Measurements from ENCODE around the gene TCP11L2. TPM values are rescaled to one million over a fixed set of nuclear protein-coding genes. Genes with fewer than 3 reads are reported as not detected.

The TCP11L2 gene
- total RNA-seq, 4 donors from 2014 or later = 8.0 to 47.8 (median 41.7) TPM

- H3K36me3 ChIP-seq = peaks cover 0 to 24% (median 5%) of the 10 kb centered on the region in 4 donors
- H3K27ac ChIP-seq = no peak overlapping the region
- intact Hi-C loops (cut with DNase I; ENCODE audit: low total_unique reads) (no loop called here), in situ Hi-C loops (cut with MboI; ENCODE audit: low pct_ligation_motif_present in 1 of 4, low pct_unique_long_range_greater_than_20kb in 1 of 4, low sequenced_read_pairs in 3 of 4) (no loop called here)
- no peak overlapping the region for H3K4me3 ChIP-seq
- H3K9me3 ChIP-seq = no peaks in the 10 kb centered on the region
- no peaks in the 10 kb centered on the region for H3K27me3 ChIP-seq
- no peak for DNase-seq
- H3K4me1 ChIP-seq = peaks cover 0 to 19% (median 5%) of the 10 kb centered on the region in 4 donors
- no peak for TF ChIP-seq EP300 (IDR thresholded peaks at IDR 0.05; ENCODE audit: low read depth)
Measured at GRCh38 chr12:106332536-106332935, 30.0 kb downstream of the TCP11L2 start.

GRCh38 chr12:106333010-106333409, 30.5 kb downstream of the TCP11L2 start:
- Histone ChIP-seq H3K9me3 (no peaks in the 10 kb centered on the region), H3K4me1 (peaks cover 0 to 19% (median 5%) of the 10 kb centered on the region in 4 donors), H3K27ac (no peak overlapping the region), H3K4me3 (no peak overlapping the region), H3K36me3 (peaks cover 0 to 20% (median 5%) of the 10 kb centered on the region in 4 donors), H3K27me3 (no peaks in the 10 kb centered on the region)
- 53 to 95% methylated on average over 2 of the region's 2 CpGs for WGBS, 2 donors (ENCODE audit: low coverage in 1 of 2)
- intact Hi-C loops (cut with DNase I; ENCODE audit: low total_unique reads) (no loop called here), in situ Hi-C loops (cut with MboI; ENCODE audit: low pct_ligation_motif_present in 1 of 4, low pct_unique_long_range_greater_than_20kb in 1 of 4, low sequenced_read_pairs in 3 of 4) (no loop called here)
- DNase-seq = no peak
- no peak for TF ChIP-seq POLR2A (IDR thresholded peaks at IDR 0.05)
- no peak for TF ChIP-seq CTCF (IDR thresholded peaks at IDR 0.05)
- TF ChIP-seq EP300 (IDR thresholded peaks at IDR 0.05; ENCODE audit: low read depth) = no peak
- TF ChIP-seq POLR2AphosphoS5 (IDR thresholded peaks at IDR 0.05) = no peak

- no peaks in the 10 kb centered on the region for H3K27me3 ChIP-seq
- 81 to 86% methylated on average over 2 of the region's 2 CpGs for WGBS, 2 donors (ENCODE audit: low coverage in 1 of 2)
- no peaks in the 10 kb centered on the region for H3K9me3 ChIP-seq
- peaks cover 0 to 17% (median 5%) of the 10 kb centered on the region in 4 donors for H3K36me3 ChIP-seq
- intact Hi-C loops (cut with DNase I; ENCODE audit: low total_unique reads) (no loop called here), in situ Hi-C loops (cut with MboI; ENCODE audit: low pct_ligation_motif_present in 1 of 4, low pct_unique_long_range_greater_than_20kb in 1 of 4, low sequenced_read_pairs in 3 of 4) (no loop called here)
- H3K27ac ChIP-seq = no peak overlapping the region
- H3K4me1 ChIP-seq = peaks cover 0 to 14% (median 4%) of the 10 kb centered on the region in 4 donors
- no peak for TF ChIP-seq EP300 (IDR thresholded peaks at IDR 0.05; ENCODE audit: low read depth)
- no peak for TF ChIP-seq POLR2AphosphoS5 (IDR thresholded peaks at IDR 0.05)
- no peak for TF ChIP-seq POLR2A (IDR thresholded peaks at IDR 0.05)
- TF ChIP-seq CTCF (IDR thresholded peaks at IDR 0.05) = no peak
- no peak overlapping the region for H3K4me3 ChIP-seq
- no peak for DNase-seq
Measured at GRCh38 chr12:106333756-106334155, 31.2 kb downstream of the TCP11L2 start.

- no peaks in the 10 kb centered on the region for H3K27me3 ChIP-seq
- in situ Hi-C loops (cut with MboI; ENCODE audit: low pct_ligation_motif_present in 1 of 4, low pct_unique_long_range_greater_than_20kb in 1 of 4, low sequenced_read_pairs in 3 of 4) (no loop called here), intact Hi-C loops (cut with DNase I; ENCODE audit: low total_unique reads) (no loop called here)
- peaks cover 9 to 33% (median 18%) of the 10 kb centered on the region in 4 donors for H3K4me1 ChIP-seq
- H3K36me3 ChIP-seq = peaks cover 0 to 9% (median 0%) of the 10 kb centered on the region in 4 donors
- 67 to 80% methylated on average over 1 to 2 of the region's 2 CpGs for WGBS, 2 donors (ENCODE audit: low coverage in 1 of 2)
- no peak for DNase-seq
- no peaks in the 10 kb centered on the region for H3K9me3 ChIP-seq
- TF ChIP-seq POLR2AphosphoS5 (IDR thresholded peaks at IDR 0.05) = no peak
- peak overlapping the region in 1 of 4 donors; percentile 3 for H3K27ac ChIP-seq
- H3K4me3 ChIP-seq = no peak overlapping the region
Measured at GRCh38 chr12:106341086-106341877, 38.7 kb downstream of the TCP11L2 start.

GRCh38 chr12:106342397-106343213, 40.1 kb downstream of the TCP11L2 start:
- TF ChIP-seq CTCF (IDR thresholded peaks at IDR 0.05) = no peak
- no peak for TF ChIP-seq POLR2AphosphoS5 (IDR thresholded peaks at IDR 0.05)
- no peak for TF ChIP-seq POLR2A (IDR thresholded peaks at IDR 0.05)
- no peak for TF ChIP-seq EP300 (IDR thresholded peaks at IDR 0.05; ENCODE audit: low read depth)
- Histone ChIP-seq H3K4me1 (peaks cover 9 to 33% (median 18%) of the 10 kb centered on the region in 4 donors), H3K4me3 (peak overlapping the region in 1 of 4 donors; percentile 4), H3K36me3 (peaks cover 0 to 18% (median 0%) of the 10 kb centered on the region in 4 donors), H3K9me3 (no peaks in the 10 kb centered on the region), H3K27ac (peak overlapping the region; percentile 54 to 75 (median 66)), H3K27me3 (no peaks in the 10 kb centered on the region)
- DNase-seq = peak; percentile 54
- intact Hi-C loops (cut with DNase I; ENCODE audit: low total_unique reads) (no loop called here), in situ Hi-C loops (cut with MboI; ENCODE audit: low pct_ligation_motif_present in 1 of 4, low pct_unique_long_range_greater_than_20kb in 1 of 4, low sequenced_read_pairs in 3 of 4) (no loop called here)
- 33 to 44% methylated on average over 3 to 9 of the region's 9 CpGs for WGBS, 2 donors (ENCODE audit: low coverage in 1 of 2)

Data from transverse colon (tissue), 4 donors.